Epithelial cell of proximal tubule (primary cell): ENCODE results near the gene STX7. TPM values are rescaled to one million over a fixed set of nuclear protein-coding genes. Genes with fewer than 3 reads are reported as not detected.
A peak's percentile ranks its signal among the peaks of the same experiment; 100 is the strongest.

Experiments
- DNase-seq: peaks from one replicate; pipeline ENCODE4 v3.0.0-alpha.2; 2011; ENCODE audit warnings: low read depth
- H3K4me3 ChIP-seq: 2 replicates; pipeline ENCODE4 v1.5.1; 2011; ENCODE audit warnings: low read depth, mild to moderate bottlenecking, low read length
- total RNA-seq: library from RNA; depleted of rRNA; stranded (reverse); fragments of >200 nt; gene quantifications from 2 replicates; pipeline ENCODE4 v1.2.3, GENCODE V29; 2015
- TF ChIP-seq, protein P1 (sequence below): conservative IDR thresholded peaks from 2 replicates; pipeline ENCODE4 v1.5.1; 2012; ENCODE audit warnings: low read depth, mild to moderate bottlenecking, low read length

STX7 gene
- total RNA-seq, 1 donor from 2014 or later = 25.8 TPM

DNA sequence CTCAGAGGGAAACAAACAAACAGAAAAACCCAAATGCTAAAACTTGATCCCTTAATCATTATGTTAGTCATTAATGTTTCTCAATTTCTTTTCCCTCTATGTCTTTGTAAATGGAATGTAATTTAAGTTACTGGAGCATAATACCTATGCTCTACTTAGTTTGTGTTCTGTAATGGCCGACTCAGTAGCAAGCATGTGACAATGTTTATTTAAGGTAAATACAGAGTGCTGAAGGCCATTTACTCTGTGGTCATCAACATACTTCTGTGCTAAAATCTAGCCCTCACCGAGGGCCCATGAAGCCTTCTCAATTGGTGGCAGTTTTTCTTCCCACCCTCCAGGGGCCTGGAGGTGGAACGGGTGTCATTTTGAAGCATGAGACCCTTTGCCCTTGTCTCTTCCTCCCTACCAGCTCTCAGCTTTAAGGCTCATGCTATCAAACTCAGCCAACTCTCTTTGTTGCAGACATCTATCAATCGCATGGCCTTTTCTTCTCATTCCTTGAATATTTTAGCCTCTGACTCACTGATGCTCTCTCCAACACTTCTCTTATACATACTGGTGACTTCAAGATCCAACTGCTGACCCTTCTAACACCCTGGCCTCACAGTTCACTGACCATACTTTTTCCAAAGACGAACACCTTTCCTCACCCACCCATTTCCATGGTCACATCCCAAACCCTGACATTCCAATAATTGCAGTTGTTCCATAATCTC, 48.2 kb downstream of the STX7 start:
- DNase-seq = peak; percentile 27
- H3K4me3 ChIP-seq = no peak overlapping the region
- TF ChIP-seq, protein P1, sequence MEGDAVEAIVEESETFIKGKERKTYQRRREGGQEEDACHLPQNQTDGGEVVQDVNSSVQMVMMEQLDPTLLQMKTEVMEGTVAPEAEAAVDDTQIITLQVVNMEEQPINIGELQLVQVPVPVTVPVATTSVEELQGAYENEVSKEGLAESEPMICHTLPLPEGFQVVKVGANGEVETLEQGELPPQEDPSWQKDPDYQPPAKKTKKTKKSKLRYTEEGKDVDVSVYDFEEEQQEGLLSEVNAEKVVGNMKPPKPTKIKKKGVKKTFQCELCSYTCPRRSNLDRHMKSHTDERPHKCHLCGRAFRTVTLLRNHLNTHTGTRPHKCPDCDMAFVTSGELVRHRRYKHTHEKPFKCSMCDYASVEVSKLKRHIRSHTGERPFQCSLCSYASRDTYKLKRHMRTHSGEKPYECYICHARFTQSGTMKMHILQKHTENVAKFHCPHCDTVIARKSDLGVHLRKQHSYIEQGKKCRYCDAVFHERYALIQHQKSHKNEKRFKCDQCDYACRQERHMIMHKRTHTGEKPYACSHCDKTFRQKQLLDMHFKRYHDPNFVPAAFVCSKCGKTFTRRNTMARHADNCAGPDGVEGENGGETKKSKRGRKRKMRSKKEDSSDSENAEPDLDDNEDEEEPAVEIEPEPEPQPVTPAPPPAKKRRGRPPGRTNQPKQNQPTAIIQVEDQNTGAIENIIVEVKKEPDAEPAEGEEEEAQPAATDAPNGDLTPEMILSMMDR = no peak

DNA sequence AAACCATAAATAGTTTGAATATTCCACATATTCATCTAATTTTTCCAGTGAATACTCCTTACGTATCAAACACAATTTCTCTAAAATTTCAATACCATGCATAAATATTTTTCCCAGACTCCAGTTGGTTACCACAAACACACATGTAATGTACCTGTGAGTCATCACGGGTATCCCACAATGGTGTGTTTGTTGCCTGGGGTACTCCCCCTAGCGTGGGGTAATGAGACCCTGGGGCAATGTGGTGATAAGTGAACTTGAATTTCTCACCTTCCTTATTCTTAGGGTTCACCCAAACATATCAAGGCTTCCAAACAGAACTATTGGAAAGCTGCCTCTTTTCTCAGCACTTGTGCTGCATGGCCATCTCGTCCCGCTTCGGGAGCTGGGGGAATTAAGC, 51.0 kb downstream of the STX7 start:
- TF ChIP-seq, protein P1 = no peak
- H3K4me3 ChIP-seq = no peak overlapping the region
- DNase-seq = no peak

DNA sequence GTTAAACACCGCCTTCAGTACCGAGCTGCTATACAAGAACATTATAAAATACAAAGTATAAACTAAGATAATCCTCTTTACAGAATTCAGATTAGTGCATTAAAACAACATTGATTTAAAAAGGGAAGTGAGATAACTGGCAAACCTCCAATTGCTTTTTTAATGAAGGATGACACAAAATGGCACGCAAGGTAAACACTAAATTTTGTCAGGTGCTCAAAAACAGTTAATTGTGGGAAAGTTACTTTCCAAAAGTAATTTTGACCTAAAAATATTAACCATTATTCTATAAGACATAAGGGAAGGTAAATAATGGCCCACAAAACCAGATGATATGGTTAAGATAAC, 53.3 kb downstream of the STX7 start:
- DNase-seq = no peak

DNA sequence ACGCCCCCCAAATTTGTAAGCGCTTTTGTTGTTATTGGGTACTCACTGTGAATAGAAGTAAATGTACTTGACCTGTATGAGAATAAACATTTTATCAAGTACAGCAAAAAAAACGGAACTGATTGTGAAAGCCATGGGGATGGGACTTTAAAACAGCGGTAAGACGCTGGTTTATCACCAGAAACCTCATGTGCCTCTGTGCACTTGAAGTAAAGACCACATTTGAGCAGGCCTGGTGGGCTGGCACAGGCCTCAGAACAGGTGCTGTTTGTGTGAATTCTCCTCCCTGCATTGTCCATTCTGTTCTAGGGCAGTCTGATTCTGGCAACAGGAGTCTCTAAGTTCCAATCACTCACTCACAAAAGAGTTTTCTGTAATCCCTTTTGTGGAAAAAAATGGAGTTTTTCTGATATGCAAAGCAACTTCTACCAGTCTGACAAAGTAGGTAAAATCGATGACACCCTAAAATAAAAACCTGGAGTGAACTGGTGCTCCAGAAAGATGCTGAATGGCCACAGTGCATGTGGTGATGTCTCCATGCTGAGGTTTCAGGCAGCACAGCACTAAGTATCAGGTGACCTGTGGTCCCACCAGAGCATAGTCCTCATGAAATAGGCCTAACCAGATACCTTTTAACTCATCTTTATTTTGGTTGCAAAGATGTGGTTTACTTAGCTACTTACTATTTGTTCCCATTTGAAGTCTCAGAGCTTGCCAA, 53.9 kb downstream of the STX7 start:
- DNase-seq = no peak
- TF ChIP-seq, protein P1 = no peak
- H3K4me3 ChIP-seq = no peak overlapping the region

More for the DNA sequence above, 53.3 kb downstream of the STX7 start:
- TF ChIP-seq, protein P1 = no peak
- H3K4me3 ChIP-seq = no peak overlapping the region

DNA sequence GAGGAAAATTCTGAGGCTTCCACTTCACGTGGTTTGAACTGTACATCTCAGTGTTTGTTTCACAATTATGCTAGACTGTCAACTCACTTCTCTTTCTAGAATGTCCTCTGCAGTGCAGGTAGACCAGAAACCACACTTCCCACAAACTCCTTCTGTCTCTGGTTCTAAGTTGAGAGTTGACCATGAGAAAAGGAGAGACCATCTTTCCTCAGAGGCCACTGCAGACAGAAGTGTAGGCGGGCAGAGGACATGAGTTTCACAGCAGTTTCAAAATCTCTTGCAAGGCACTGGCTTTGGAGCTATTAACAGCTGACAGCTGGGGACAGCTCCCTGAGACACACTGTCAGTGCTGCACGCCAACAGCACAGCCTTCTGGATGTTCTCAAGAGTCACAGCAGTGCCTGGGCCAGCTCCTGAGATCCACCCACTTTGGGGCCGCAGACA, 56.2 kb downstream of the STX7 start:
- TF ChIP-seq, protein P1 = peak; percentile 10
- DNase-seq = no peak
- no peak overlapping the region for H3K4me3 ChIP-seq

DNA sequence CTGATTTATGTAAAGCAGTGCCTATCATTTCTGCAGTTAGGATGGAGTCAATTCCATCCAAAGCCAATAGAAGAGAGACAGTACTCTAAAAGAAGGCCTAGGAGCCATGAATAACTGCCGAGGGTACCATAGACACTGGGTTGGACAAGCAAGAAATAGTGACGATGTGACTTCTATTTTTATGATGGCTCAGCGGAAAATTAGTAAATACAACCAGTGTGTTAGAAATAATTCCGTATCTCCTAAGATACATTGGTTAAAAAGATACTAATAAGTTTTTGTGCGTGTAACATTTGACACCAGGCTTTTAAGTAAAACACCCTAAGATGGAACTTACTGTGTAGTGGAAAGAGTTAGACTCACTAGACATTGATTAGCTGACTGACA, 66.1 kb downstream of the STX7 start:
- no peak overlapping the region for H3K4me3 ChIP-seq
- TF ChIP-seq, protein P1 = no peak
- no peak for DNase-seq
